H9 (cell line): ENCODE data around the gene TSSK6. TPM values are rescaled to one million over a fixed set of nuclear protein-coding genes. Genes with fewer than 3 reads are reported as not detected.
A peak's percentile ranks its signal among the peaks of the same experiment; 100 is the strongest.

Source experiments
- DNase-seq: peaks from one replicate; pipeline ENCODE4 v3.0.0-alpha.2; 2017
- H2AFZ ChIP-seq: one replicate; pipeline ENCODE4 v1.6.1; 2013; ENCODE audit warnings: mild to moderate bottlenecking, low read length, control low read depth, moderate library complexity
- H2AK5ac ChIP-seq: 2 replicates; pipeline ENCODE4 v1.6.1; 2013; ENCODE audit warnings: low read length, control low read depth, mixed read lengths; ENCODE audit not compliant: insufficient read length
- H2BK120ac ChIP-seq: one replicate; pipeline ENCODE4 v1.6.1; 2013; ENCODE audit warnings: low read depth, mild to moderate bottlenecking, low read length, control low read depth, inconsistent platforms; ENCODE audit not compliant: poor library complexity, severe bottlenecking
- H2BK12ac ChIP-seq: 2 replicates; pipeline ENCODE4 v1.6.1; 2013; ENCODE audit warnings: low read length, control low read depth, mixed read lengths, low read depth; ENCODE audit not compliant: insufficient read length
- H2BK15ac ChIP-seq: 2 replicates; pipeline ENCODE4 v1.6.1; 2013; ENCODE audit warnings: low read depth, low read length, control low read depth
- H2BK20ac ChIP-seq: one replicate; pipeline ENCODE4 v1.6.1; 2013; ENCODE audit warnings: low read depth, mild to moderate bottlenecking, low read length, control low read depth, inconsistent platforms; ENCODE audit not compliant: poor library complexity, severe bottlenecking
- H2BK5ac ChIP-seq: 2 replicates; pipeline ENCODE4 v1.6.1; 2013; ENCODE audit warnings: low read length, control low read depth, mixed read lengths; ENCODE audit not compliant: insufficient read length
- H3K14ac ChIP-seq: 2 replicates; pipeline ENCODE4 v1.6.1; 2013; ENCODE audit warnings: low read length, control low read depth; ENCODE audit not compliant: insufficient read depth
- H3K18ac ChIP-seq: 2 replicates; pipeline ENCODE4 v1.6.1; 2013; ENCODE audit warnings: low read depth, mild to moderate bottlenecking, mixed read lengths, low read length, control low read depth; ENCODE audit not compliant: insufficient read length
- H3K23ac ChIP-seq: 2 replicates; pipeline ENCODE4 v1.6.1; 2013; ENCODE audit warnings: low read length, control low read depth, mixed read lengths, low read depth; ENCODE audit not compliant: insufficient read length
- H3K23me2 ChIP-seq: 2 replicates; pipeline ENCODE4 v1.6.1; 2013; ENCODE audit warnings: low read depth, mild to moderate bottlenecking, mixed read lengths, low read length, control low read depth; ENCODE audit not compliant: insufficient read length, poor library complexity, severe bottlenecking
- H3K27ac ChIP-seq: 2 replicates; pipeline ENCODE4 v1.5.1; 2013; ENCODE audit warnings: low read length, control low read depth, mixed read lengths, low read depth; ENCODE audit not compliant: insufficient read length
- H3K27me3 ChIP-seq: 2 replicates; pipeline ENCODE4 v1.6.1; 2013; ENCODE audit warnings: low read length, control low read depth, inconsistent platforms; ENCODE audit not compliant: insufficient read depth
- H3K4ac ChIP-seq: 2 replicates; pipeline ENCODE4 v1.6.1; 2013; ENCODE audit warnings: low read depth, mild to moderate bottlenecking, control low read depth, inconsistent platforms, low read length, moderate library complexity
- H3K4me1 ChIP-seq: 2 replicates; pipeline ENCODE4 v1.6.1; 2013; ENCODE audit warnings: low read length, control low read depth, inconsistent platforms; ENCODE audit not compliant: insufficient read depth
- H3K4me2 ChIP-seq: 2 replicates; pipeline ENCODE4 v1.6.1; 2013; ENCODE audit warnings: low read length, control low read depth, mixed read lengths; ENCODE audit not compliant: insufficient read length, insufficient read depth
- H3K56ac ChIP-seq: 2 replicates; pipeline ENCODE4 v1.6.1; 2013; ENCODE audit warnings: low read depth, mild to moderate bottlenecking, mixed read lengths, low read length, control low read depth; ENCODE audit not compliant: insufficient read length
- H3K79me1 ChIP-seq: 2 replicates; pipeline ENCODE4 v1.6.1; 2013; ENCODE audit warnings: low read depth, mild to moderate bottlenecking, moderate library complexity, low read length, control low read depth, inconsistent platforms; ENCODE audit not compliant: insufficient read depth, poor library complexity, severe bottlenecking
- H3K79me2 ChIP-seq: 2 replicates; pipeline ENCODE4 v1.6.1; 2013; ENCODE audit warnings: low read length, control low read depth, inconsistent platforms; ENCODE audit not compliant: insufficient read depth
- H3K9ac ChIP-seq: 2 replicates; pipeline ENCODE4 v1.6.1; 2013; ENCODE audit warnings: low read length, control low read depth, mixed read lengths; ENCODE audit not compliant: insufficient read length; ENCODE audit errors: extremely low read depth
- H3K9me3 ChIP-seq: one replicate; pipeline ENCODE4 v1.6.1; 2013; ENCODE audit warnings: low read depth, low read length, inconsistent platforms; ENCODE audit not compliant: control insufficient read depth
- H3T11ph ChIP-seq: one replicate; pipeline ENCODE4 v1.6.1; 2013; ENCODE audit warnings: mild to moderate bottlenecking, low read length, control low read depth, inconsistent platforms
- H4K20me1 ChIP-seq: one replicate; pipeline ENCODE4 v1.6.1; 2013; ENCODE audit not compliant: control insufficient read depth, insufficient read length, insufficient read depth
- H4K5ac ChIP-seq: 2 replicates; pipeline ENCODE4 v1.6.1; 2013; ENCODE audit warnings: low read depth, mild to moderate bottlenecking, mixed read lengths, low read length, control low read depth; ENCODE audit not compliant: insufficient read length
- H4K8ac ChIP-seq: replicated peaks from 2 replicates; pipeline ENCODE4 v1.6.1; 2013; ENCODE audit warnings: low read length, control low read depth, mixed read lengths, low read depth; ENCODE audit not compliant: insufficient read length
- H4K91ac ChIP-seq: 2 replicates; pipeline ENCODE4 v1.6.1; 2013; ENCODE audit warnings: low read depth, mild to moderate bottlenecking, moderate library complexity, mixed read lengths, low read length, control low read depth; ENCODE audit not compliant: insufficient read length
- H3K27ac Mint-ChIP-seq, 3 experiments: 2 replicates in 2 of 3; 3 replicates in 1 of 3; pipeline ENCODE4 v1.8.0; 2020 to 2021; ENCODE audit warnings: mixed read lengths in 3 of 3, mild to moderate bottlenecking in 1 of 3, moderate library complexity in 1 of 3
- H3K27me3 Mint-ChIP-seq: 2 replicates; pipeline ENCODE4 v1.8.0; 2021; ENCODE audit warnings: low read depth, mild to moderate bottlenecking, moderate library complexity, mixed read lengths
- H3K36me3 Mint-ChIP-seq, 3 experiments: 2 replicates in 2 of 3; 3 replicates in 1 of 3; pipeline ENCODE4 v1.8.0; 2020 to 2021; ENCODE audit warnings: low read depth in 3 of 3, mixed read lengths in 3 of 3; ENCODE audit not compliant: insufficient read depth in 1 of 3
- H3K4me1 Mint-ChIP-seq, 2 experiments: 2 replicates each; pipeline ENCODE4 v1.8.0; 2020; ENCODE audit warnings: mixed read lengths in 2 of 2
- H3K4me3 Mint-ChIP-seq, 2 experiments: 2 replicates in 1 of 2; 3 replicates in 1 of 2; pipeline ENCODE4 v1.8.0; 2020 to 2021; ENCODE audit warnings: mild to moderate bottlenecking in 2 of 2, mixed read lengths in 2 of 2, moderate library complexity in 1 of 2
- H3K9me3 Mint-ChIP-seq, 2 experiments: 2 replicates in 1 of 2; 3 replicates in 1 of 2; pipeline ENCODE4 v1.8.0; 2020; ENCODE audit warnings: mild to moderate bottlenecking in 2 of 2, mixed read lengths in 2 of 2, moderate library complexity in 1 of 2
- CTCF ChIP-seq: fragments of 200-600 bp; sonication (generic); conservative IDR thresholded peaks from 3 replicates; pipeline ENCODE4 v1.8.0; 2021; ENCODE audit warnings: antibody characterized with exemption, mild to moderate bottlenecking
- WGBS: extraction: QIAGEN DNeasy Blood & Tissue Kit; methylation state at CpG from one replicate; pipeline ENCODE4 v1.1.7; 2013; ENCODE audit warnings: missing lambda C conversion rate, low lambda C conversion rate, mixed read lengths; ENCODE audit not compliant: insufficient read length; ENCODE audit errors: extremely low coverage; 5-methylcytosine and 5-hydroxymethylcytosine counted together
- total RNA-seq: library from RNA; stranded (reverse); gene quantifications from 2 replicates; pipeline ENCODE4 v1.2.1, GENCODE V29; 2021

Gene TSSK6
- total RNA-seq, 1 experiment from 2014 or later = 2.6 TPM

GRCh38 chr19:19553670-19554069 lies 38.3 kb upstream of the TSSK6 start:
- no peak overlapping the region for H3K56ac ChIP-seq
- no peaks in the 10 kb centered on the region; a peak in 1 of 7 replicates for H3K36me3 Mint-ChIP-seq
- no peak overlapping the region for H3K4ac ChIP-seq
- no peak overlapping the region for H2BK12ac ChIP-seq
- peaks cover 0 to 8% of the 10 kb centered on the region in 2 experiments; a peak in 2 of 4 replicates for H3K4me1 Mint-ChIP-seq
- H2AFZ ChIP-seq = no peak overlapping the region
- H3K14ac ChIP-seq = no peak overlapping the region
- no peak overlapping the region for H2BK5ac ChIP-seq
- no peaks in the 10 kb centered on the region for H3K79me1 ChIP-seq
- TF ChIP-seq CTCF = no peak
- H3K23ac ChIP-seq = no peak overlapping the region
- no peak overlapping the region for H3K27ac Mint-ChIP-seq
- H3K9me3 Mint-ChIP-seq = no peaks in the 10 kb centered on the region; a peak in 1 of 5 replicates
- no peak overlapping the region for H2AK5ac ChIP-seq
- H3K4me2 ChIP-seq = no peak overlapping the region
- no CpG with 5 or more reads among the region's 10 CpGs for WGBS
- no peak overlapping the region for H2BK20ac ChIP-seq
- no peak overlapping the region for H3T11ph ChIP-seq
- H4K8ac ChIP-seq = no peak overlapping the region
- H3K4me1 ChIP-seq = no peaks in the 10 kb centered on the region
- H4K91ac ChIP-seq = no peak overlapping the region
- H3K18ac ChIP-seq = no peak overlapping the region
- H3K79me2 ChIP-seq = no peaks in the 10 kb centered on the region
- H3K23me2 ChIP-seq = no peaks in the 10 kb centered on the region
- H3K9ac ChIP-seq = no peak overlapping the region
- H3K27me3 ChIP-seq = no peaks in the 10 kb centered on the region
- H3K9me3 ChIP-seq = no peaks in the 10 kb centered on the region
- H2BK120ac ChIP-seq = no peak overlapping the region
- peaks cover 7% of the 10 kb centered on the region for H3K27me3 Mint-ChIP-seq
- no peak overlapping the region for H3K27ac ChIP-seq
- no peak overlapping the region for H4K5ac ChIP-seq
- H3K4me3 Mint-ChIP-seq = 0 out of 5 replicates have a peak overlapping the region, but pooled peaks of 1 of the 2 experiments have one; percentile 27
- H2BK15ac ChIP-seq = no peak overlapping the region
- no peak for DNase-seq
- H4K20me1 ChIP-seq = no peaks in the 10 kb centered on the region
